HG03460 (cell line): ENCODE measurements around the gene PRPF18.

Source experiments
- ATAC-seq: cut with Tn5 transposase; IDR thresholded peaks from one replicate; pipeline ENCODE4 v1.9.1; 2021; ENCODE audit not compliant: unreplicated experiment

The PRPF18 gene

GRCh38 chr10:13604357-13605040 is 17.7 kb downstream of the PRPF18 start:
- ATAC-seq, result no peak

GRCh38 chr10:13608246-13608853 is 21.6 kb downstream of the PRPF18 start:
- ATAC-seq, result no peak

- no peak for ATAC-seq
Observed at GRCh38 chr10:13612654-13613373, 26.0 kb downstream of the PRPF18 start.

GRCh38 chr10:13613519-13613918 is 26.8 kb downstream of the PRPF18 start:
- no peak for ATAC-seq

GRCh38 chr10:13614530-13615332 is 28.0 kb downstream of the PRPF18 start:
- ATAC-seq, result no peak

- no peak for ATAC-seq
Observed at GRCh38 chr10:13615650-13616300, 29.0 kb downstream of the PRPF18 start.

- ATAC-seq, result no peak
Observed at GRCh38 chr10:13617116-13617515, 30.4 kb downstream of the PRPF18 start.

GRCh38 chr10:13621931-13622330 is 35.2 kb downstream of the PRPF18 start:
- no peak for ATAC-seq

- ATAC-seq, result no peak
Observed at GRCh38 chr10:13624630-13625029, 37.9 kb downstream of the PRPF18 start.

- ATAC-seq, result no peak
Observed at GRCh38 chr10:13627459-13628310, 40.9 kb downstream of the PRPF18 start.

GRCh38 chr10:13628661-13629060 is 41.9 kb downstream of the PRPF18 start:
- no peak for ATAC-seq

- no peak for ATAC-seq
Observed at GRCh38 chr10:13629116-13629515, 42.4 kb downstream of the PRPF18 start.

GRCh38 chr10:13630231-13630630 is 43.5 kb downstream of the PRPF18 start:
- ATAC-seq, result no peak

- no peak for ATAC-seq
Observed at GRCh38 chr10:13631594-13631993, 44.8 kb downstream of the PRPF18 start.

GRCh38 chr10:13632440-13632839 is 45.7 kb downstream of the PRPF18 start:
- no peak for ATAC-seq

GRCh38 chr10:13632884-13633440 is 46.2 kb downstream of the PRPF18 start:
- ATAC-seq, result no peak

- no peak for ATAC-seq
Observed at GRCh38 chr10:13633689-13634088, 46.9 kb downstream of the PRPF18 start.

GRCh38 chr10:13634207-13634606 is 47.4 kb downstream of the PRPF18 start:
- no peak for ATAC-seq

- no peak for ATAC-seq
Observed at GRCh38 chr10:13636776-13637175, 50.0 kb downstream of the PRPF18 start.
